SKM-1 (cell line): Measurements from ENCODE around the gene TMEM175.

Experiments used
- DNase-seq: peaks from one replicate; lab custom pipeline; 2025; ENCODE audit not compliant: unreplicated experiment; lab: John Stamatoyannopoulos, UW

The TMEM175 gene

DNA sequence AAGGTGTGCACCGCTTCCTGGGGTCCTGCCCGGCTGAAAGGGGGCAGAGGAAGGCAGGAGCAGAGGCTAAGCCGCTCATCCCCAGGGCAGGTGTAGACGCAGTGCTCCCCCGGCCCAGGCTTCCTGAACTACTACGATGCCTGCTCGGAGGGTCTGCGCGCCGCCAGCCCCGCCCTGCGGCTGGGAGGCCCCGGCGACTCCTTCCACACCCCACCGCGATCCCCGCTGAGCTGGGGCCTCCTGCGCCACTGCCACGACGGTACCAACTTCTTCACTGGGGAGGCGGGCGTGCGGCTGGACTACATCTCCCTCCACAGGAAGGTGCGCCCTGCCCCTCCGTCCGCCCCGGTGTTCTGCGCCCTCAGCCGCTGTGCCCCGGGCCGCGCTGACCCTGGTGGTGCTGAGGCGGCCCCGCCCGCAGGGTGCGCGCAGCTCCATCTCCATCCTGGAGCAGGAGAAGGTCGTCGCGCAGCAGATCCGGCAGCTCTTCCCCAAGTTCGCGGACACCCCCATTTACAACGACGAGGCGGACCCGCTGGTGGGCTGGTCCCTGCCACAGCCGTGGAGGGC lies 69.4 kb downstream of the TMEM175 start:
- no peak for DNase-seq

DNA sequence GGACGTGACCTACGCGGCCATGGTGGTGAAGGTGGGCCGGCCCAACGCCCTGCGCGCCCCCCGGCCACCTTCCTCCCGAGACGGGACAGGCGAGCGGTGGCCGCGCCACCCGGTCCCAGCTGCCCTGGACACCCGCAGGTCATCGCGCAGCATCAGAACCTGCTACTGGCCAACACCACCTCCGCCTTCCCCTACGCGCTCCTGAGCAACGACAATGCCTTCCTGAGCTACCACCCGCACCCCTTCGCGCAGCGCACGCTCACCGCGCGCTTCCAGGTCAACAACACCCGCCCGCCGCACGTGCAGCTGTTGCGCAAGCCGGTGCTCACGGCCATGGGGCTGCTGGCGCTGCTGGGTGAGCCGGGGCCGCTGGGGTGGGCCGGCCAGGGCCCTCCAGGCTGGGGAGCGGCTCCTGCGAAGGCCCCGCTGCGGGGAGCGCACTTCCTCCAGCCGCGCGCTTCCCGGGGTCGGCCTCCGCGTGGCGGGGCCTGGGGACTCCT lies 69.9 kb downstream of the TMEM175 start:
- DNase-seq = no peak

DNA sequence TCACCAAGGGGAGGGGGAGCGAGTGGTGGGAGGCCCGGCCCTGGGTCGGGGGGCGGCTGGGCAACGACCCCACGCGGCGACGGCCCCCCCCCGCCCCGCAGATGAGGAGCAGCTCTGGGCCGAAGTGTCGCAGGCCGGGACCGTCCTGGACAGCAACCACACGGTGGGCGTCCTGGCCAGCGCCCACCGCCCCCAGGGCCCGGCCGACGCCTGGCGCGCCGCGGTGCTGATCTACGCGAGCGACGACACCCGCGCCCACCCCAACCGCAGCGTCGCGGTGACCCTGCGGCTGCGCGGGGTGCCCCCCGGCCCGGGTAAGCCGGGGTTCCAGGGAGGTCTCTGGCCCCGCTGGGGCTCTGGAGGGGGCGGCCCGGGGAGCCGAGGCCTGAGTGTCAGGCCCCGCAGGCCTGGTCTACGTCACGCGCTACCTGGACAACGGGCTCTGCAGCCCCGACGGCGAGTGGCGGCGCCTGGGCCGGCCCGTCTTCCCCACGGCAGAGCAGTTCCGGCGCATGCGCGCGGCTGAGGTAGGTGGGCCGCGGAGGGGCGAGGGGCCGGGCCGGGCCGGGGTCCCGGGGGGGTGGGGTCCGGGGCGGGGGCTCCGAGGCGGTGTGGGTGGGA lies 70.5 kb downstream of the TMEM175 start:
- DNase-seq = no peak

DNA sequence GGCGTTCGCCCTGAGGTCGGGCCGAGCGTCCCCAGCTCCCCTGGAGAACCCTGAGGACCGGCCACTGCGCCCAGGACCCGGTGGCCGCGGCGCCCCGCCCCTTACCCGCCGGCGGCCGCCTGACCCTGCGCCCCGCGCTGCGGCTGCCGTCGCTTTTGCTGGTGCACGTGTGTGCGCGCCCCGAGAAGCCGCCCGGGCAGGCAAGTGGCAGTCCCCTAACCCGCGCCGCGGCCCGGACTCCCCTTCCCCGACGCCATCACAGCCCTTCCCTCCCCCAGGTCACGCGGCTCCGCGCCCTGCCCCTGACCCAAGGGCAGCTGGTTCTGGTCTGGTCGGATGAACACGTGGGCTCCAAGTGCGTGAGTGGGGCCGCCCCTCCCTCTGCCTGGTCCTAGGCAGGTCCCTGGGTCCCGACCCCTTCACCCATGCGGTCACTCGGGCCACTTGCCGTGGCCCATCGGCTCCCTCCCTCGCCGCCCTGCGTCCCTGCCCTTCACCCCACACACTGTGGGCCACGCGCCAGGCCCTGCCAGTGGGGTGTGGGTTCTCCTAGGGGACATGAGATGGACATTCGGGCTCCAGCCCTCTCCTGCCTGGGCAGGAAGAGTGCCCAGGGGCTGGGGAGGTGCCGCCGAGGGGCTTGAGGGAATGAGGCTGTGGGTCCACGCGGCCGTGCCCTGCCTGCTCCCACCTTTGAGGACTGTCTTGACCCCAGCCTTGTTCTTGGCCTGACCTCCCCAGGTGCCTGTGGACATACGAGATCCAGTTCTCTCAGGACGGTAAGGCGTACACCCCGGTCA lies 71.2 kb downstream of the TMEM175 start:
- no peak for DNase-seq

DNA sequence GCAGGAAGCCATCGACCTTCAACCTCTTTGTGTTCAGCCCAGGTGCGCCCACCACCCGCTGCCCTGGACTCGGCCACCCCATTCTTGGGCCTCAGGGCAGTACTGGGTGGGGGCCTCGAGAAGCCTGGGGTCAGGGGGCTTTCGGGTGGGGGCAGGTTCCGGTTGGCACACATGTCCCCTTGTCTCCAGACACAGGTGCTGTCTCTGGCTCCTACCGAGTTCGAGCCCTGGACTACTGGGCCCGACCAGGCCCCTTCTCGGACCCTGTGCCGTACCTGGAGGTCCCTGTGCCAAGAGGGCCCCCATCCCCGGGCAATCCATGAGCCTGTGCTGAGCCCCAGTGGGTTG lies 71.8 kb downstream of the TMEM175 start:
- DNase-seq = no peak

DNA sequence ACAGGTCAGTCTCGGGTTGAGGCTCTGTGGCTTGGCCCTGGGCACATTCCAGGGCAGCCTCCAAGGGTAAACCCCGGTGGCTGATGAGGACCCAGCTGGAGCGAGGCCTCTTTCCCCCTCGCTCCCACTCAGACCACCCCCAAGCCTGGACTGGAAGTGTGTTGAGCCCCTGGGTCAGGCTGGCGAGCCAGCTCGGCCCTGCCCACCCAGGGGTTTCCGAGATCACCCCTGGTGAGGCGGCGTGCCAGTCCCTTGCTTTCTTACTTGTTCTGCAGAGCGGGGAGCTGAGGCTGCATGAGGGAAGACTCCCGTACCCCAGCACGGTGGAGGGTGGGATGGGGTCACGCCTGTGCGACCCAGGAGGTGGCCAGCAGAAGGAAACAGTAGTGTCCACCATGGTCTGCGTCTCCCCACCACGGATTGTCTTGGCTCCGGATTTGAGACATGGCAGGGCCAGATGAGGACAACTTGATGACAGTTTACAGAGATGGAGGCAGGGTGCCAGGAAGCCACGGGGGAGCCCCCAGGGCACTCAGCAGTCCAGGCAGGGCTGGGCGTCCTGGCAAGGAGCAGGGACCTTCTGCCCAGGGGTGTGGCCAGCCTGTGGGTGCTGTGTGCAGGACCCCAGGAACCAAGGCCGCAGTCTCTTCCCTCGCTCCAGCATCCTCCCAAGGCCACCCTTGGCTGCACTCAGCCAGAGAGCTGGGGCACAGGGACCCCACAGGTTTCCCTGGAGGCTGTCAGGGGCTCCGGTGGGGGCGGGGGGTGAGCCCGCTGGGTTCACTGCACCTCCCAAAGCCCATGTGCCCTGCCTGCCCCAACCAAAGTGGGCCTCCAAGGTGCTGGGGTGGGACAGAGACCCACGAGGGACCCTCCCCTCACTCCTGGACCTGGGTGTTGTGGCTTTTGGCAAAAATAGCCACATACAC lies 72.6 kb downstream of the TMEM175 start:
- no peak for DNase-seq

DNA sequence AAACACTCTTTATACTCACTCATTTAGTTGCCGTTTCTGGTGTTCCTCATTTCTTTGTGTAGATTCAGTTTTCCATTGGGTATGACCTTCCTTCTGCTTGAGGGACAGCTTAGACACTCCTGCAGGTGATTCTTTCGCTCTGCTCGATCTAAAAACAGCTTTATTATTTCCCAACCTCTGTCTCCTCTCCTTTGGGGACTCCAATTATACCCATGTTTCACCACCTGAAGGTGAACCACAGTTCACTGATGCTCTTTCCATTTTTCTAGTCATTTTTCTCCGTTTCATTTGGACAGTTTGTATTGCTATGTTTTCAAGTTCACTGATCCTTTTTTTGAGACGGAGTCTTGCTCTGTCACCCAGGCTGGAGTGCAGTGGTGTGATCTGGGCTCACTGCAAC lies 74.6 kb downstream of the TMEM175 start:
- no peak for DNase-seq
